ENCODE measurements around the gene SIK3. TPM values are rescaled to one million over a fixed set of nuclear protein-coding genes. Genes with fewer than 3 reads are reported as not detected.

Gene SIK3
- total RNA-seq, 1 experiment from 2014 or later = 33.3 TPM

DNA sequence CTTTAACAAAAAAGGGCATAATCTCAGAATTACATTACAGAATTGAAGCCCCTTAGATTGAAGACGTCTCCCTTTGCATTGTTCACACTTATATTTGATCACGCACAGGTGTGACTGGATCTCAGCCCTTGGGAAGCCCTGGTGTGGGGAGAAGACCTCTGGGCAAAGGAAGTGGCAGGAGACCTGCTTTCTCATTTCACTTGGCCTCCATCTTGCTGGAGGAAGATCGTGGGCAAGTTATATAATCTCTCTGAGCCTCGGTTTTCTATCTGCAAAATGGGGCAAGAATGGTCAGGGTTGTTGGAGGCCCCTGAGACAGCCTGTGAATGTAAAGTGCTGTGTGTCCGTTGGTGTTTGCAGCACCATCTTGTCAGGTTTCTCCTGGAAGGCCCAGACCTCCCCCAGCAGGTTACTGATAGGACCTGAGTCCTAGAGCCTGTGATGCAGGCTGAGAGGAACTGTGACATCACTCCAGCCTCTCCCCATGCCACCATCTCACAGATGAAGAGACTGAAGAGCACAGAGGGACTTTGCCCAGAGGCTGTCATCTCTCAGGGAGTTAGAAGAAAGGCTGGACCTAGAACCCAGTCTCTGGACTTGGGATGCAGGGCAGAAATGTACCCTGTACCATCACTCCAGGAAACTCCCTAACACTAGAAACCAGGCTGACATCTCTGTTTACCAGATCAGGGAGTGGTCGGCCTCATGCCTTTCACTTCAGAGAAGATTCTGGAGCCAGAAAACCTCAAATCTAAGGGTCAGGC lies 259.7 kb downstream of the SIK3 start:
- ChIA-PET CTCF (interaction anchor here (0.6 to 7.0 kb wide), 2 partner anchors 49 to 385 kb away, joined by 3 to 124 read pairs; partner anchors contain the start of genes APOA5 and ZPR1), POLR2A (no interaction called here)
- no peaks in the 10 kb centered on the region for H3K4me1 Mint-ChIP-seq (ENCODE audit: insufficient read depth, unreplicated experiment)

GRCh38 chr11:116837231-116838091 lies 260.8 kb downstream of the SIK3 start, which contains the start of gene APOA1:
TSS of gene APOA1 (minus strand) at chr11:116837622. CDS start at chr11:116837387, 235 bp downstream.
- no peaks in the 10 kb centered on the region for H3K4me1 Mint-ChIP-seq (ENCODE audit: insufficient read depth, unreplicated experiment)
- CTCF ChIA-PET = interaction anchor here (1.0 to 7.0 kb wide), 8 partner anchors 15 to 104 kb away, joined by 3 to 124 read pairs (median 14); partner anchors contain the start of genes APOA5 and ZPR1
- H3K9me3 Mint-ChIP-seq (ENCODE audit: unreplicated experiment) = no peaks in the 10 kb centered on the region
- H3K36me3 Mint-ChIP-seq (ENCODE audit: insufficient read depth, unreplicated experiment) = peaks cover 5% of the 10 kb centered on the region
- H3K4me3 Mint-ChIP-seq (ENCODE audit: unreplicated experiment) = no peak within 1 kb of the TSS
- H3K27ac Mint-ChIP-seq (ENCODE audit: low read depth, unreplicated experiment) = no peak within 1 kb of the TSS
- no peak for TF ChIP-seq CTCF (IDR thresholded peaks at IDR 0.05; ENCODE audit: unreplicated experiment)
- POLR2A ChIA-PET = interaction anchor here (1.6 kb wide), 1 partner anchor 50 kb away, joined by 13 read pairs; the partner anchor contains the start of gene ZPR1
- intact Hi-C loops (cut with micrococcal nuclease) = loop anchor here (2.0 kb wide), 1 partner anchor 105 kb away; no protein-coding TSS in a partner anchor
- H3K27me3 Mint-ChIP-seq (ENCODE audit: insufficient read depth, unreplicated experiment) = no peaks in the 10 kb centered on the region
- BruUV-seq (replicated peaks) = no TSS peak
- no peak for DNase-seq (ENCODE audit: unreplicated experiment)

More for the DNA sequence above, 259.7 kb downstream of the SIK3 start:
- TF ChIP-seq CTCF (IDR thresholded peaks at IDR 0.05; ENCODE audit: unreplicated experiment) = no peak
- BruUV-seq (replicated peaks) = no TSS peak
- intact Hi-C loops (cut with micrococcal nuclease) = no loop called here
- DNase-seq (ENCODE audit: unreplicated experiment) = no peak
- Mint-ChIP-seq H3K36me3 (ENCODE audit: insufficient read depth, unreplicated experiment) (peaks cover 10% of the 10 kb centered on the region), H3K4me3 (ENCODE audit: unreplicated experiment) (no peak overlapping the region), H3K27ac (ENCODE audit: low read depth, unreplicated experiment) (no peak overlapping the region), H3K9me3 (ENCODE audit: unreplicated experiment) (no peaks in the 10 kb centered on the region), H3K27me3 (ENCODE audit: insufficient read depth, unreplicated experiment) (no peaks in the 10 kb centered on the region)

GRCh38 chr11:116836632-116836991 lies 261.6 kb downstream of the SIK3 start:
- intact Hi-C loops (cut with micrococcal nuclease) = loop anchor here (1.0 to 2.0 kb wide), 3 partner anchors 45 to 270 kb away; partner anchors contain the start of gene APOA5
- H3K36me3 Mint-ChIP-seq (ENCODE audit: insufficient read depth, unreplicated experiment) = peaks cover 5% of the 10 kb centered on the region
- POLR2A ChIA-PET = interaction anchor here (0.6 to 1.6 kb wide), 5 partner anchors 16 to 65 kb away, joined by 4 to 13 read pairs (median 6); partner anchors contain the start of genes BUD13 and ZPR1
- no peak overlapping the region for H3K4me3 Mint-ChIP-seq (ENCODE audit: unreplicated experiment)
- no peaks in the 10 kb centered on the region for H3K27me3 Mint-ChIP-seq (ENCODE audit: insufficient read depth, unreplicated experiment)
- no TSS peak for BruUV-seq (replicated peaks)
- no peaks in the 10 kb centered on the region for H3K4me1 Mint-ChIP-seq (ENCODE audit: insufficient read depth, unreplicated experiment)
- H3K9me3 Mint-ChIP-seq (ENCODE audit: unreplicated experiment) = no peaks in the 10 kb centered on the region
- TF ChIP-seq CTCF (IDR thresholded peaks at IDR 0.05; ENCODE audit: unreplicated experiment) = no peak
- CTCF ChIA-PET = interaction anchor here (0.6 to 7.0 kb wide), 31 partner anchors 11 to 517 kb away, joined by 3 to 124 read pairs (median 4); partner anchors contain the start of genes APOA5 and ZPR1
- DNase-seq (ENCODE audit: unreplicated experiment) = no peak
- no peak overlapping the region for H3K27ac Mint-ChIP-seq (ENCODE audit: low read depth, unreplicated experiment)
